Uterus (tissue), 4 donors: ENCODE measurements around the gene STARD8. TPM values are rescaled to one million over a fixed set of nuclear protein-coding genes. Genes with fewer than 3 reads are reported as not detected.

Source experiments
- DNase-seq, 2 donors: peaks; one replicate each; pipeline ENCODE4 v3.0.0-alpha.2; 2019 to 2020
- H3K27ac ChIP-seq, 2 donors: fragments of 200-600 bp; sonication (generic); 1 replicate in 1 of 2; 2 replicates in 1 of 2; pipeline ENCODE4 v1.5.1; 2016 to 2018
- H3K27me3 ChIP-seq, 2 donors: fragments of 200-600 bp; sonication (generic); one replicate each; pipeline ENCODE4 v1.5.1; 2018 to 2019; ENCODE audit warnings: control low read depth in 1 of 2
- H3K36me3 ChIP-seq, 2 donors: fragments of 200-600 bp; sonication (generic); one replicate each; pipeline ENCODE4 v1.5.1; 2019; ENCODE audit warnings: control low read depth in 1 of 2
- H3K4me1 ChIP-seq, 2 donors: fragments of 200-600 bp; sonication (generic); one replicate each; pipeline ENCODE4 v1.5.1; 2018 to 2019; ENCODE audit warnings: control low read depth in 1 of 2
- H3K4me3 ChIP-seq, 2 donors: fragments of 200-600 bp; sonication (generic); 1 replicate in 1 of 2; 2 replicates in 1 of 2; pipeline ENCODE4 v1.5.1; 2018 to 2019; ENCODE audit warnings: mild to moderate bottlenecking in 1 of 2
- H3K9me3 ChIP-seq, 2 donors: fragments of 200-600 bp; sonication (generic); one replicate each; pipeline ENCODE4 v1.5.1; 2019; ENCODE audit warnings: control low read depth in 1 of 2
- CTCF ChIP-seq, 4 experiments: fragments of 200-600 bp in 2 of 4; fragments of 450-650 bp in 2 of 4; sonication (generic) in 2 of 4; IDR thresholded peaks; one replicate each; pipeline ENCODE4 v1.5.1; 2016 to 2019; ENCODE audit warnings: antibody characterized with exemption in 4 of 4, mild to moderate bottlenecking in 2 of 4, moderate library complexity in 1 of 4
- POLR2A ChIP-seq, 2 donors: fragments of 450-650 bp; IDR thresholded peaks; one replicate each; pipeline ENCODE4 v1.6.1; 2016; ENCODE audit warnings: antibody characterized with exemption in 2 of 2, mild to moderate bottlenecking in 1 of 2, moderate library complexity in 1 of 2
- intact Hi-C: fragments of 100-400 bp; cut with DNase I; formaldehyde crosslinking; loops from one replicate; pipeline ENCODE4 v1.15.1; 2023; ENCODE audit warnings: low total_unique reads
- total RNA-seq, 4 donors: library from RNA; depleted of rRNA in 3 of 4; stranded (reverse); fragments of >200 nt in 3 of 4; gene quantifications; one replicate each; pipeline versions ENCODE4 v1.1.0 to v1.2.4, GENCODE V29; 2014 to 2023
- donor health status: DM: yes; HTN: yes; CAD: no.

The STARD8 gene
- total RNA-seq, 4 donors from 2014 or later = 10.9 to 25.4 (median 17.2) TPM

- H3K36me3 ChIP-seq = no peaks in the 10 kb centered on the region
- H3K9me3 ChIP-seq = no peaks in the 10 kb centered on the region
- no peak overlapping the region for H3K27ac ChIP-seq
- no peak overlapping the region for H3K4me3 ChIP-seq
- no peaks in the 10 kb centered on the region for H3K4me1 ChIP-seq
- DNase-seq = no peak
- intact Hi-C loops = no loop called here
- H3K27me3 ChIP-seq = no peaks in the 10 kb centered on the region
- no peak for TF ChIP-seq POLR2A (IDR thresholded peaks at IDR 0.05)
These were observed 109.9 kb downstream of the STARD8 start for GRCh38 chrX:68757331-68757730.

- Histone ChIP-seq H3K27me3 (no peaks in the 10 kb centered on the region), H3K4me3 (no peak overlapping the region), H3K9me3 (no peaks in the 10 kb centered on the region), H3K4me1 (no peaks in the 10 kb centered on the region), H3K27ac (no peak overlapping the region), H3K36me3 (no peaks in the 10 kb centered on the region)
- intact Hi-C loops = no loop called here
- DNase-seq = no peak
- TF ChIP-seq POLR2A (IDR thresholded peaks at IDR 0.05) = no peak
- no peak for TF ChIP-seq CTCF (IDR thresholded peaks at IDR 0.05)
These were observed 110.3 kb downstream of the STARD8 start for GRCh38 chrX:68757731-68758130.

- no peak for DNase-seq
- Histone ChIP-seq H3K9me3 (no peaks in the 10 kb centered on the region), H3K27me3 (no peaks in the 10 kb centered on the region), H3K4me1 (no peaks in the 10 kb centered on the region), H3K4me3 (no peak overlapping the region), H3K36me3 (no peaks in the 10 kb centered on the region), H3K27ac (no peak overlapping the region)
- no peak for TF ChIP-seq CTCF (IDR thresholded peaks at IDR 0.05)
- TF ChIP-seq POLR2A (IDR thresholded peaks at IDR 0.05) = no peak
- intact Hi-C loops = no loop called here
These were observed 111.2 kb downstream of the STARD8 start for GRCh38 chrX:68758671-68759070.

- TF ChIP-seq POLR2A (IDR thresholded peaks at IDR 0.05) = no peak
- no peak for TF ChIP-seq CTCF (IDR thresholded peaks at IDR 0.05)
- Histone ChIP-seq H3K27ac (no peak overlapping the region), H3K4me3 (no peak overlapping the region), H3K4me1 (no peaks in the 10 kb centered on the region), H3K9me3 (no peaks in the 10 kb centered on the region), H3K36me3 (no peaks in the 10 kb centered on the region), H3K27me3 (no peaks in the 10 kb centered on the region)
- DNase-seq = no peak
- intact Hi-C loops = no loop called here
These were observed 113.6 kb downstream of the STARD8 start for GRCh38 chrX:68761086-68761485.

GRCh38 chrX:68762766-68763165 is 115.3 kb downstream of the STARD8 start:
- Histone ChIP-seq H3K4me1 (no peaks in the 10 kb centered on the region), H3K4me3 (no peak overlapping the region), H3K27me3 (no peaks in the 10 kb centered on the region), H3K36me3 (no peaks in the 10 kb centered on the region), H3K9me3 (no peaks in the 10 kb centered on the region), H3K27ac (no peak overlapping the region)
- TF ChIP-seq CTCF (IDR thresholded peaks at IDR 0.05) (no peak), POLR2A (IDR thresholded peaks at IDR 0.05) (no peak)
- intact Hi-C loops = no loop called here
- no peak for DNase-seq

- no peak for DNase-seq
- H3K4me3 ChIP-seq = no peak overlapping the region
- no peaks in the 10 kb centered on the region for H3K27me3 ChIP-seq
- no peaks in the 10 kb centered on the region for H3K9me3 ChIP-seq
- no peaks in the 10 kb centered on the region for H3K36me3 ChIP-seq
- H3K27ac ChIP-seq = no peak overlapping the region
- intact Hi-C loops = no loop called here
- TF ChIP-seq POLR2A (IDR thresholded peaks at IDR 0.05) = no peak
- TF ChIP-seq CTCF (IDR thresholded peaks at IDR 0.05) = no peak
- H3K4me1 ChIP-seq = no peaks in the 10 kb centered on the region
These were observed 116.0 kb downstream of the STARD8 start for GRCh38 chrX:68763481-68763880.
